DOHH2 (cell line): Measurements from ENCODE around the gene LILRB5.

Experiments used
- CTCF ChIP-seq: fragments of 200-600 bp; sonication (generic); IDR thresholded peaks from one replicate; pipeline ENCODE4 v1.5.1; 2014; ENCODE audit warnings: antibody characterized with exemption, mild to moderate bottlenecking, low read depth, low read length; ENCODE audit not compliant: poor library complexity, severe bottlenecking
- EZH2phosphoT487 ChIP-seq: fragments of 200-600 bp; sonication (generic); IDR thresholded peaks from 2 replicates; pipeline ENCODE4 v1.6.1; 2017; ENCODE audit warnings: borderline replicate concordance, mild to moderate bottlenecking, antibody characterized with exemption, low read length, moderate library complexity, mixed read lengths

- TF ChIP-seq CTCF, result no peak
- no peak for TF ChIP-seq EZH2phosphoT487
Observed at GRCh38 chr19:54211235-54211634, 45.8 kb downstream of the LILRB5 start.
